NCI-H2107 (cell line): Measurements from ENCODE around the gene CUX1.

ENCODE experiments used
- DNase-seq: peaks from one replicate; lab custom pipeline; 2025; lab: John Stamatoyannopoulos, UW

CUX1 gene

DNA sequence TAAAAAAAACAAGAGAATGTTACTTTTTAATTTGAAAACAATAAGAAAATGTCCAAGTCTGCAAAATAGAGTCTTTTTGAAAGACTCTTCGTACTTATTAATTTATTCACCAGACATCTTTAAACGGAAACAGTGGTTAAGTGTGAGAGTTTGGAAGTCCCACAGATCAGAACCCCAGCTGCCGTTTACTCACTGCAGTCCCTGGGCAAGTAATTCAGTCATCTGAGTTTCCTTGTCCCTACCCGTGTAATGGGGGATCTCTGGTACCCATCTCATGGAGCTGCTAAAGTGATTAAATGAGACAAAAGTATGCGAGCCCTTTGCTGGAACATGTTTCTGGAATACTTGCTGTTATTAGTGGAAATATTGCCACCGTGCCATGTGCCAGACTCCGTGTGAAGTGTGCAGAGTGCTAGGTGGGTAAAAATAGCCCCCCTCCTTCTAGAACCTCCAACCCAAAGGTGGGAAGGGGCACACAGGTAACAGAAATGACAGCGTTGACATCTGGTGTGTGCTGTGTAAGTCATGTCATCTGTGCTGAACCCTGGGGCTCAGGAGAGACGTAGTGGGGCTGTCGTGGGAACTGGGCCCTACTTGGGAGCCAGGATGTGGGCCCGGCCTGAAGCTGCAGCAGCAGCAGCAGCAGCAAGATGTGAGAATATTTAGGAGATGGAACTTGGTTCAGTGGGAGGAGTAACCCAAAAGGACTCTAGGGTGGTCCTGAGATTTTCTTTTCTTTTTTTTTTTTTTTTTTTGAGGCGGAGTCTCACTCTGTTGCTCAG, 140.5 kb downstream of the CUX1 start:
- DNase-seq, result no peak

DNA sequence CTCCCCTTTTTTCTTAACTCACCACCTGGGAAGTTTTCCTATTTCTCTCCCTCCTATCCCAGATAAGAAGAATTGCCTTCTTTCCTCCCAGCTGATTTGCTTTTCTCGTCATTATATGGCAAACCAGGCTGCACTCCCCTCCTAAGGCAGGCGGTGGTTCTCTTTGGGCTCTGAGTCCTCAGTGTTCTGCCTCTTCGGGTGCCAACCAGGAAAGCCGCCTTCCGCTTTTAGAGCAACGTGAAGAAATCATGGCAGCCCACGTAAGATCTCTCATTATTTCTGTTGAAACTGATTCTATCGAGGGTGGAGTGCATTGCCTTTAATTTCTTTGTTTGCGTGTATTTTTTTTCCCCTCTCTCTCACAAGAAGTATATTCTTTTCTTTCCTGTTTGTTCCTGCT, 141.9 kb downstream of the CUX1 start:
- no peak for DNase-seq

DNA sequence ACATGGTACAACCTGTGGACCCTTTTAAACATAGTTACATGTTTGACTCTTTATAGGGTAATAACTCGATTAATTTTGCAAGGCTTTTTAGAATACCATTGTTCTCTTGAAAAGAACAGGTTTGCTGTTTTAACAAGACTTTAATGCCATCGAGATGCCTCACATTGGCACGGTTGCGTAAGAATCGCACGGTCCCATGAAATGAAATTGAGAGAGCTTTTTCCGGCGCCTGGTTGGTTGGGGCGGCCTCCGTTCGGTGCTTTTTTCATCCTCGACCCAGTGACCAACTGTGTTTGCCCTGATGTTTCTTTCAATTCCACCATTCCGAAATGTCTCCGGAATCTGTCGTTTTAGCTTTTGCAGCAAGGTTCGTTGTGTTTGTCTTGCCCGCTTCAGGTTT, 142.4 kb downstream of the CUX1 start:
- DNase-seq, result no peak

DNA sequence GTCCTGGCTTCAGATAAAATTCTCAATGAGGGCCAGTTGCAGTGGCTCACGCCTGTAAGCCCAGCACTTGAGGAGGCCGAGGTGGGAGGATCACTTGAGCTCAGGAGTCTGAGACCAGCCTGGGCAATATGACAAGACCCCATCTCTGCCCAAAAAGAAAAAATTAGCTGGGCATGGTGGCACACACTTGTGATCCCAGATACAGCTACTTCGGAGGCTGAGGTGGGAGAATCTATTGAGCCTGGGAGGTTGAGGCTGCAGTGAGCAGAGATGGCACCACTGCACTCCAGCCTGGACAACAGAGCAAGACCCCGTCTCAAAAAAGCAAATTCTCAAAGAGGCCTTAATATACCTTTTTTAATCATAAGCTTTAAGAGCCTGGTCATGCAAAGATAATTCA, 142.9 kb downstream of the CUX1 start:
- DNase-seq, result no peak

DNA sequence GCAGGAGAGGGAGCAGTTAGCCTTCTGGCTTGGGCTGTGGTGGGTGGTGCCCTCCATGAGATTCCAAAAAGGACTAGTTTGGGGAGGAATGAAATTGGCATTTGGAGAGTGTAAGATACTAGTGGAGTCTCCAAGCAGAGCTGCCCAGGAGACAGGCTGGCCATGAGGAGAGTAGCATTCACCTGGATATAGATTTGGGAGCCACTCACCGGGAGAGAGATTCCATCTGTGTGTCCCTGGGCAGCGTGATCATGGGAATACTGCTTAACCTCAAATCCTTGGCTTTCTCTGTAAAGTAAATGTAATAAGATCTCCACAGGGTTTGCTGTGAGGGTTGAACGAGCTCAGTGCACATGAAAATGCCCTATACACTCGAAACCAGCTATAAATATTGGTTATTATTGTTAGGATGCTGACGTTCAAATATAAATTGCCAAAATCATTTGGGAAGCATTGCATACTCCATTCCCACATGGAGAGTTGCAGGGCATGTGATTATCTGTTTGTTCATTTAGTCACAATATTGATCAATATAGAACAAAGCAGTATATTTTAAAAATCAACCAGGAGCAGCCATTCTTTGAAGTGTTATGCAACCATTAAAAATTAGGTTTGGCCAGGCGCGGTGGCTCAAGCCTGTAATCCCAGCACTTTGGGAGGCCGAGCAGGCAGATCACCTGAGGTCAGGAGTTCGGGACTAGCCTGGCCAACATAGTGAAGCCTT, 143.7 kb downstream of the CUX1 start:
- no peak for DNase-seq

DNA sequence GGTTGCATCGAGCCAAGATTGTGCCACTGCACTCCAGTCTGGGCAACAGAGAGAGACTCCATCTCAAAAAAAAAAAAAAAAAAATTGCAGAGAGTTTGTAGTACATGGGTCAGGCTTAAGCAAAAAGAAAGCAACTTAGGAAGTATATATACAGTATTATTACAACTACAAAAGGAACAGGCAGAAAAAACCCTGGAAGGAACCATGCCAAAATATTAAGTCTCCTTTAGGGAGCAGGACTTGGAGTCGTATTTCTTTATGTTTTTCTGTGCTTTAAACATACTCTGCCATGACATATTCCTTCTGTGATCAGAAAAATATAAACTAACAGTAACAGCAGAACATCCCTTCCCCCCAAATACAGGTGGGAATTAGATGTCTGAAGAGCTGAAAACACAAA, 144.4 kb downstream of the CUX1 start:
- no peak for DNase-seq

DNA sequence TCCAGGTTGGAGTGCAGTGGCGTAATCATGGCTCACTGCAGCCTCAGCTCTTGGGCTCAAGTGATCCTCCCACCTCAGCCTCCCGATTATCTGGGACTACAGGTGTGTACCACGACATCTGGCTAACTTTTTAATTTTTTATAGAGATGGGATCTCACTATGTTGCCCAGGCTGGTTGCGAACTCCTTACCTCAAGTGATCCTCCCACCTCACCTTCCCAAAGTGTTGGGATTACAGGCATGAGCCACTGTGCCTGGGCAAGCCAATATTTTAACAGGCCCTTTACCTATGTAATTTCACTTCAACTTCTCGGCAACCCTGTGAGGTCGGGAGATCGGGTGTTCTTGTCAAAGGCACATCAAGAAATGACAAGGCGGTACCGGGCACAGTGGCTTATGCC, 146.3 kb downstream of the CUX1 start:
- DNase-seq, result no peak

DNA sequence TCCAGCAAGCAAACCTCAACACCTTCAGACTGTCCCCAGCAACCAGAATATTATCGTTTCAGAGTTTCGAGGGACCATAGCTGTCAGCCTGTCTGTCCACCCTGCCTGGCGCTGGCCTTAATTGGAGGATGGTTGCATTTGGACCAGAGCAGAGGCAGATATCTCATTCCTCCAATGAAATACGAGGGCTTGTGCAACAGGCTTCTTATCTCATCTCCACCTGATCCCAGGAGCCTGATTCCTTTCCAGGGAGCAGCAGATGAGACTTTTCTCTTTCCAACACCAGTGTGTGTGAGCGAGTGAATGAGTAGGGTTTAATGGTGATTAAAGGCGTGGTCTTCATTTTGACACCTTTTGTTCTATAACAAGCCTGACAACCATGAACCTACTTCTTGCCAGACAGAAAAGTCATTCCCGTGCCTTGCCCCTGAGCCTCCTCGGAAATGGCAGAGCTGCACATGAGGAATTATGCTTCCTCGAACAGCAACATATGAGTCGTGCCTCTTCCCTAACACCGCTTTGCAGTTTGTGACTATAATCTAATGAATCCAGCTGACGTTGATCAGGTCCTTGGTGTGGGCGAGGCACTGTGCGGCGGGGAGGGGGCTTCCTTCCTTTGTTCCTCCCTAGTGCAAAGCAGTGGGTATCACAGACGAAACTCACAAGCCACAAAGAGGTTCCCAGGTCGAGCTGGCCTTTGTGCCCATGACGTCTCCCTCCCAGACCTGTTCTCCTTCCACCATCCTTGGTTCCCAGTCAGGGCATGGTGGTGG, 147.4 kb downstream of the CUX1 start:
- no peak for DNase-seq

DNA sequence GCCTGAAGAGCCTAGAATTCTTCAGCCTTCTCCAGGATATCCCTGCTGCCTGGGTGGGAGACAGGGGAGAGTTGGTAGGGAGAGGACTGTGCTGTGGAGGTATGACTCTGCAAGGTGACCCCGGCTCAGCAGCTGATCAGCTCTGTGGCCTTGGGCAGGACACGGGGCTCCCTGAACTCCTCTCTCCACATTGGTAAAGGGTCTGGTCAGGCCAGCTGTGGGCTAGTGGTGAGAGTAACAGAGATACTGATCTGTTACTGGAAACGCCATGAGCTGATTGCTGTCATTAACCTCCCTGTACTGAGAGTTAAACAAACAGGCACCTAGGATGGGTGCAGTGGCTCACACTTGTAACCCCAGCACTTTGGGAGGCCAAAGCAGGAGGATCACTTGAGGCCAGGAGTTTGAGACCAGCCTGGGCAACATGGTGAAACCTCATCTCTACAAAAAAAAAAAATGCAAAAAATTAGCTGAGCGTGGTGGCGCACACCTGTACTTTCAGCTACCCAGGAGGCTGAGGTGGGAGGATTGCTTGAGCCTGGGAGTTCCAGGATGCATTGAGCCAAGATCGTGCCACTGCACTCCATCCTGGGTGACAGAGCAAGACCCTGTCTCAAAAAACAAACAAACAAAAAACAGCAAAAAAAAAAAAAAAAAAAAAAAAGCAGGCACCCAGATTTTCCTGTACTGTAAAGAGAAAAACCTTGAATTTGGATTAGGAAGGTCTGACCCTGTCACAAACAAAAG, 151.5 kb downstream of the CUX1 start:
- no peak for DNase-seq

DNA sequence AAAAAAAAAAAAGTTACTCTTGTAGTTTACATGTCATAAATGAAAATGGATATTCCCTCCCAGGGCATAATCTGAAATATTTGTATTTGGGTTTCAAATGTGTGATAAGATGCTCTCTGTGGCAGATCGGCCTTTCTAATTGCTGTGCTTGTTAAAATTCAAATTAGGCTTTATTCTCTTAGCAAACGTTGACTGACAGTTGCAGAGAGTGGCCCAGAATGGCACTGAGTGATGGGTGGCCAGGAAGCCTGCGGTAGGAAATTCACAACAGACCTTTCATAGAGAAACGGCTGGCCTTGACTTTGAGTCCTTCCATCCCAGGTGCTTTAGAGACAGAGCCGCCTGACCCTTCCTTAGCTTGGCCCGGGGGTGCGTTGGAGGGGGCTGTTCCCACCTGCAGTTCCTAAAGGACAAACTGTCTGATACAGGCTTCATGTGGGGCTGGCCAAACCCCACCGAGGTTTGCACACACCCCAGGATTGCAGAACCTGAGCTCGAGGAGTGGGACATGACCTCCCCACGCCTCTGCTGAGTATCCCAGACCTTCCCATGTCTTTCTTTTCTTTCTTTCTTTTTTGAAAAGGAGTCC, 152.7 kb downstream of the CUX1 start:
- DNase-seq, result no peak

DNA sequence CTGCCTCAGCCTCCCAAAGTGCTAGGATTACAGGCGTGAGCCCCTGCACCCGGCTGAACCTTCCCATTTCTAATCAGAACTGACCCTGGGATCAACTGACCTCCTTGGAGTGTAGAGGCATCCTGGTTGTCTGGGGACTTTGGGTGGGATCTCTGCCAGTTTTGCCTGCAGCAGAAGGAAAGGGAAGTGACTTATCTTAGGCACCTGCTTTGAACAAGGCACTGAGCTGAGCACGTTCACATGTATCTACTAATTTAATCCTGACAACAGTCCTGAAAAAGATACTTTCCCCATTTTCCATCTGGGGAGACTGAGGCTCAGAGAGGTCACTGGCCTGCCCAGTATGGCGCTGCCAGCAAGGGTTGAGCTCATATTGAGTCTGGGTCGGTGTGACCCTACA, 153.4 kb downstream of the CUX1 start:
- DNase-seq, result no peak

DNA sequence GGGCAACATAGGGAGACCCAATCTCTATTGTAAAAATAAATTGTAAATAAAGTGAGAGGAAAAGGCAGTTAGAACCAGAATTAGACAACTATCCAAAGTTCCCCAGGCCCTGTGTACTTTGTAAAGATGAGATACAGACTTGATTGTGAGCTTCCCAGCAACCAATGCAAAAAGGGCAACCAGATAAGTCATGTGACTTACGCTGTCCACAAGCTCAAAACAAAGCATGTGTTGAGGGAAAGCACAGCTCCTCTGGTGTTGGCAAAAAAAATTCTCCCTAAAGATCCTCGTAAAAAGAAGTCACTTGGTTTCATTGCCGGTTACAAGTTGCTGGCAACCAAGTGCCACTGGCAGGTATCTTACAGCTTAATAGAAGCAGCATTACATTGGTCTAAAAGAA, 154.0 kb downstream of the CUX1 start:
- no peak for DNase-seq

DNA sequence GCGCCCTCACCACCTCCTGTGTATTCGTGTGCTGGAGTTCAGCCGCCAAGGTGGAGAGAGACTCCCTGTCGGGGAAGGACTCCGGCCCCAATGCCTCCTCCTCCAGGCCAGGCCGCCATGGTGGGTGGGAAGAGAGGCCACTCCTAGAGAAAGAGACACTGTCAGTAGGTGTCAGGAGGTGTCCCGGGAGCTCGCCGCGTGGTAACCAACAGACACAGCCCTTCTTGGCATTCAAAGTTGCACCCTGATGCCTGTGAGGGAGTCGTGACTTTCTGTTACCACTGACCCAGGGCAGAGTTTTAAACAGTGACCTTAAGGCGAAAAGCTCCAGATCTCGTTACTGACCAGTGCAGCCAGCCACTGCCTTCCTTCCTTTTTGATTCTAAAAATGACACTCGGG, 155.2 kb downstream of the CUX1 start:
- DNase-seq, result no peak

DNA sequence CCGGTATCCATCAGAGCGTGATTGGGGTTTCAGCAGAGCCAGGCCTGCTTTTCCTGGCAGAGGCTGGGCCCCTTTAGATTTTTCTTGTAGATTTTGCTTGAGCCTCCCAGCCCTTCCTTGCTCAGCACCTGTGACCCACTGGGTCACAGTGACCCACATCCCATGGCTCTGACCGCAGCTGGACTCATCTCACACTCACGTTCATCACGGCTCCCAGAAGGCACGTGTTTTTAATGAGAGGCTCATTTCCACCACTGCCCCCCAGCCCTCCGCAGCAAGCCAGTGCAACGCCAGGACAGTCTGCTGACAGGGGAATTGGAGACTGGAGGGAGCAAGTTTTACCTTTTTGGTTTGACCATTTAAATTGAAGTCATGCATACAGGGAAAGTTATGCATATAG, 155.7 kb downstream of the CUX1 start:
- DNase-seq, result no peak

DNA sequence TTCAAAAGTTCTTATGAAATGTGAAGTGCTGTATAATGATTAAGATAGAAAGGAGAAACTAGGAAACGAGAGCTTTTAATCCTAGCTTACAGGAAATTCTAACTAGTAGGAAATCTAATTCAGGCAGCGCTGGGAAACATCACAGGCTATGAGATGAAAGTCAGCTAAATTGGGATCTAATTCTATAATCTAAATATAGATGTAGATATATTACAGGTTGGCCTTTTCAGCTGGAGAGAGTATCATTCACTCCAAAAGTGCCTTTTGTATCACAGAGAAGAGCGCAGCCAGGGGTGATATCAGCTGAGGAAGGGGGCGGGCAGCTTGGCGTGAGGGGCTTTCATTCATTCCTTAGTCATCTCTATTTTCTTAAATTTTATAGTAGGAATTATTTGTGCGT, 157.0 kb downstream of the CUX1 start:
- no peak for DNase-seq

DNA sequence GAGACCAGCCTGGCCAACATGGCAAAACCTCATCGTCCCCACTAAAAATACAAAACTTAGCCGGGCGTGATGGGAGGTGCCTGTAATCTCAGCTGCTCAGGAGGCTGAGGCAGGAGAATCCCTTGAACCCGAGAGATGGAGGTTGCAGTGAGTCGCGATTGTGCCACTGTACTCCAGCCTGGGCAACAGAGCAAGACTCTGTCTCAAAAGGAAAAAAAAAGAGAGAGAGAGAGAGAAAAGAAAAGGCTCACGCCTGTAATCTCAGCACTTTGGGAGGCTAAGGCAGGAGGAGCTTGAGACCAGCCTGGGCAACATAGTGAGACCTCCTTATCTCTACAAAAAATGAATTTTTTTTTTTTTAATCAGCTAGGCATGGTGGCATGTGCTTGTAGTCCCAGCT, 157.6 kb downstream of the CUX1 start:
- no peak for DNase-seq

DNA sequence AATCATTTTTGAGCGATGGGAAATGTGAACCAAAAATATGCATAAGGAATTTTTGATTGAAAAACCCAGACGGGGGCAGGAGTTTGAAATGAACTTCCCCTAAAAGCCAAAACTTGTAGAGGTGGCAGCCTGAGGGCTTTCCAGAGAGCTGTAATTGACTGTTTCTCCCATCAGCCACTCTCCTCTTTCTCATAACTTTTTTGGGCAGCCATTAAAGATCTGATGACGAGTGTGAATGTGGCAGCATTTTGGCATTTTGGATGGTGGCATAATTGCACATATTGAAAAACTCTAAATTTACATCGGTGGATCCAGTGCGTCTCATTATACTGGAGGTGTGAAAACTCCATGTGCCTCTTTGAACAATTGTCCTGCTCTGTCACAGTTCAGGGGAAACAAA, 159.0 kb downstream of the CUX1 start:
- DNase-seq, result no peak

DNA sequence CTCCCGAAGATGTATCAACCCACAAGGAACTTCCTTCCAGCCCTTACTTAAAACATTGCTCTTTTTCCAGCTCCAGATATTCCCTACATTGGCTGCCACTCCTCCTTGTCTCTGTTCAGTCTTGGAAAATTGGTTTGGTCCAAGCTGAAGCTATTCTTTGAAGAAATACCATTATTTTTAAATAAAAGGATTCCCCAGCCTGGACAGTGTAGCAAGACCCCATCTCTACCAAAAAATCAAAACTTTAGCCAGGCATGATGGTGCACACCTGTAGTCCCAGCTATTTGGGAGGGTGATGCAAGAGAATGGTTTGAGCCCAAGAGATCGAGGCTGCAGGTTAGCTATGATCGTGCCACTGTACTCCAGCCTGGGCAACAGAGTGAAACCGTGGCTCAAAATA, 159.8 kb downstream of the CUX1 start:
- no peak for DNase-seq

DNA sequence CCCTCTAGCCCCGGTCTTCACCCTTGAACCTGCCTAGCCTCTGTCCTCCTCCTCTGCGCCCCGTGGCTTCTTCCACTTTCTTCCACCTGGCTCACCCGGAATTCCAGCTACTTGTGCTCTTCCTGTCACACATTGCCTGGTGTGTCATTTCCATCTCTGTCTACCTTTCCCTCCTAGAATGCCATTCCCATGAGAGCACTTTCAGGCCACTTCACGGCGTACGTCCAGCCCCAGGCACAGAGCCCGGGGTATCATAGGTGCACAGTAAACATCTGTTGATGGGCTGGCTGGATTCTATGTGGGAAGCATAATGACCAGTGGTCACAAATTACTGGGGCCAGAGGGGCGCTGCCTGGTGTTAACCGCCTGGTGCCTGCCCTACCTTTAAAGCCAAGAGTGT, 161.3 kb downstream of the CUX1 start:
- DNase-seq, result no peak

DNA sequence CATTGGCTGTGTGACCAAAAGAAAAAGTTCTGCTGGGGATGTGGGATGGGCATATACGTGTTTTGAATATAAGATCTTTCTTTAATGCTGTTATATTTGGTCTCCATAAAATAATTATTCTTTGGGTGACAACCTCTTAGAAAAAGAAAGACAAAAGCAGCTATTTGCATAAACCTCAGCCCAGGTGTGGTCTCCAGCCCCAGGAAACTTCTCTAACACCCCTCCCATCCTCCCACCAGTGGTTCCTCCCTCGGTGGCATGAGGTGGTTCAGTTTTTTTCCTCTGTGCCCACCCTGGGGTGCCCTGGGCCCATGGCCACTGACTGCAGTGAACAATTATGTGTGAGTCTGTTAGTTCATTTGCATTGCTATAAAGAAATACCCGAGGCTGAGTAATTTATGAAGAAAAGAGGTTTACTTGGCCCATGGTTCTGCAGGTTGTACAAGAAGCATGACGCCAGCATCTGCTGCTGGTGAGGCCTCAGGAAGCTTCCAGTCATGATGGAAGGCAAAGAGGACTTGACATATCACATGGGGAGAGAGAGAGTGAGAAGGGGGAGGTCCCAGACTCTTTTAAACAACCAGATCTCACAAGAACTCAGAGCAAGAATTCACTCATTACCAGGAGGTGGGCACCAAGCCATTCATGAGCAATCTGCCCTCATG, 165.9 kb downstream of the CUX1 start:
- DNase-seq, result no peak

DNA sequence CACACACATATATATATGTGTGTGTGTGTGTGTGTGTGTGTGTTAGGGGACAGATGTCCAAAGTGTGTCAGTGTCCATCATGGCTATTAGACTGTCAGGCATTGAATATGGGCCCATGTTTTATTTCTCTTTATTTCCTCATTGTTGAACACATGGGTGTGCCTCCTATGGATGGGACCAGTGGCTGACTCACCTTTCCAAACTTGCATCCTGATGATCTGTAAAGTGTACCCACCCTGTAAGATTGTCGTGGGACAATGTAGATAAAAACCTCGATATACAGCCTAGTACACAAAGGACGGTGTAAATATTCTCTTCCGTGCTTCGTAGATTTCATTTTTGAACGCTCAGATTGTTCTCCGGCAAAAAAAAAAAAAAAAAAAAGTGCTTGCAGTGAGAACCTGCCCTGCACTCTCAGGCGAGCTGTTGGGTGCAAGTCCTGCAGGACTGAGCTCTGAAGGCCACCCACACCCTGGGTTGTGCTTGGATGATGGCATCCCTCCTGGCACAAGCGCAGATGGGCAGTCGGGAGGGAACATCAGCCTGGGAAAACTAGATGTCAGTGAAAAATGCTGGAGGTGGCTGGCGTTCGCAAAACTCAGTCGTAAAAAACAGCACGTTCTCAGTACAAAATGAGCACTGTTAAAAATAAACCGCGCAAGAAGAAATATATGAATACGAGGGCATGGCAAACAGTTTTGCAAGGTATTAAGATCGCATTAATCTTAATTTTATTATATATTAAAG, 166.9 kb downstream of the CUX1 start:
- DNase-seq, result no peak
